ENCODE measurements around the gene ARL15. TPM values are rescaled to one million over a fixed set of nuclear protein-coding genes. Genes with fewer than 3 reads are reported as not detected.

The ARL15 gene
- total and polyA plus RNA-seq, 9 of the 15 experiments (the other 6 are each of a cell fraction or from before 2014, with no cell fraction given) = 18.5 to 80.4 (median 57.0) TPM

- TF ChIP-seq TSHZ1 (CRISPR knock-in tag; IDR thresholded peaks at IDR 0.05) = no peak
- TF ChIP-seq HDAC8 (tag; IDR thresholded peaks at IDR 0.05) = no peak
- TF ChIP-seq, protein P1, sequence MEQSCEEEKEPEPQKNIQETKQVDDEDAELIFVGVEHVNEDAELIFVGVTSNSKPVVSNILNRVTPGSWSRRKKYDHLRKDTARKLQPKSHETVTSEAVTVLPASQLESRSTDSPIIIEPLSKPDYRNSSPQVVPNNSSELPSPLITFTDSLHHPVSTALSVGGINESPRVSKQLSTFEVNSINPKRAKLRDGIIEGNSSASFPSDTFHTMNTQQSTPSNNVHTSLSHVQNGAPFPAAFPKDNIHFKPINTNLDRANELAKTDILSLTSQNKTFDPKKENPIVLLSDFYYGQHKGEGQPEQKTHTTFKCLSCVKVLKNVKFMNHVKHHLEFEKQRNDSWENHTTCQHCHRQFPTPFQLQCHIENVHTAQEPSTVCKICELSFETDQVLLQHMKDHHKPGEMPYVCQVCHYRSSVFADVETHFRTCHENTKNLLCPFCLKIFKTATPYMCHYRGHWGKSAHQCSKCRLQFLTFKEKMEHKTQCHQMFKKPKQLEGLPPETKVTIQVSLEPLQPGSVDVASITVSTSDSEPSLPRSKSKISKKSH (CRISPR knock-in tag; IDR thresholded peaks at IDR 0.05) = no peak
- TF ChIP-seq FOXK2 (conservative IDR thresholded peaks at IDR 0.05 in 1 of 2, IDR thresholded peaks at IDR 0.05 in 1 of 2; ENCODE audit: low read depth in 2 of 2) = no peak
Measured at GRCh38 chr5:53983568-53984460, 326.6 kb downstream of the ARL15 start (continued).

All from K562 (cell line).